T-helper 2 cell treated with Interferon-gamma antibody and Interleukin-4, amounts not matched to agents 5 μg/mL and 100 μg/mL, for 36 hours (primary cell): Measurements from ENCODE around the gene MDC1.

Experiments used
- DNase-seq: peaks from one replicate; pipeline ENCODE4 v3.0.0; 2021; ENCODE audit warnings: low spot score
- H3K27ac Mint-ChIP-seq: one replicate; pipeline ENCODE4 v1.8.0; 2021; ENCODE audit warnings: mild to moderate bottlenecking, mixed read lengths
- H3K27me3 Mint-ChIP-seq: one replicate; pipeline ENCODE4 v1.8.0; 2021; ENCODE audit warnings: low read depth, mixed read lengths
- H3K36me3 Mint-ChIP-seq: one replicate; pipeline ENCODE4 v1.8.0; 2021; ENCODE audit warnings: low read depth, mixed read lengths
- H3K4me1 Mint-ChIP-seq: one replicate; pipeline ENCODE4 v1.8.0; 2021; ENCODE audit warnings: low read depth, mixed read lengths
- H3K4me3 Mint-ChIP-seq: one replicate; pipeline ENCODE4 v1.8.0; 2022; ENCODE audit warnings: mild to moderate bottlenecking, moderate library complexity, mixed read lengths
- H3K9me3 Mint-ChIP-seq: one replicate; pipeline ENCODE4 v1.8.0; 2021; ENCODE audit warnings: mixed read lengths

The MDC1 gene

GRCh38 chr6:30654798-30655742 is 62.0 kb downstream of the MDC1 start:
- no peak for DNase-seq
- H3K9me3 Mint-ChIP-seq, result no peaks in the 10 kb centered on the region
- H3K27me3 Mint-ChIP-seq, result no peaks in the 10 kb centered on the region
- peaks cover 55% of the 10 kb centered on the region for H3K36me3 Mint-ChIP-seq
- no peak overlapping the region for H3K27ac Mint-ChIP-seq
- H3K4me3 Mint-ChIP-seq, result no peak overlapping the region
- no peaks in the 10 kb centered on the region for H3K4me1 Mint-ChIP-seq

- Mint-ChIP-seq H3K27me3 (no peaks in the 10 kb centered on the region), H3K27ac (no peak overlapping the region), H3K4me3 (no peak overlapping the region), H3K9me3 (no peaks in the 10 kb centered on the region), H3K4me1 (peaks cover 14% of the 10 kb centered on the region), H3K36me3 (peaks cover 32% of the 10 kb centered on the region)
- DNase-seq, result no peak
These were observed 65.9 kb downstream of the MDC1 start for GRCh38 chr6:30651143-30651542.
